Activated T-helper 1 cell treated with Interleukin-2 at 50 U/mL for 16 hours (primary cell): ENCODE results near the gene ADCY1.

Source experiments
- DNase-seq: peaks from one replicate; pipeline ENCODE4 v3.0.0-alpha.2; 2020; ENCODE audit warnings: low read depth

The ADCY1 gene

DNA sequence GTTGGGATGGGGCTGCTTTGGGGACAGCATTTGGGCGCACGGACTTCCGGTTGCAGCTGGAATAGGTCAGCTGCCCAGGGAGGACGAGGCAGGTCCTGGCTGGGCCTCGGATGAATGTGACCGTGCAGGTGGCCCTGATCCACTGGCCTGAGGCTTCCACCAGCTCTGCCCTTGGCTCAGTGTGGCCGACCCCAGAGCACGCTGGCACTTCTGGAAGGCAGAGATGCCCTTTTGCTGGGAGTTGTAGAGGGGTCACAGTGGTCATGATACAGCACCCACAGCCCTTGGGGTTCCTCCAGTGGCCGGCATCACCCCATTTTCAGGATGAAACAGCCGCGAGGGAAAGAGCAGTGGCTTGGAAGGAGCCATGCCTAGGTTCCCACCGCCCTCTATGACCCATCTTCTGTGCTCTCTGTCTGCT, 19.0 kb downstream of the ADCY1 start:
- DNase-seq = no peak

- no peak for DNase-seq
These were observed 19.7 kb downstream of the ADCY1 start for GRCh38 chr7:45593877-45594276.

- no peak for DNase-seq
These were observed 20.8 kb downstream of the ADCY1 start for GRCh38 chr7:45594745-45595535.

- DNase-seq = no peak
These were observed 21.9 kb downstream of the ADCY1 start for GRCh38 chr7:45595809-45596664.

DNA sequence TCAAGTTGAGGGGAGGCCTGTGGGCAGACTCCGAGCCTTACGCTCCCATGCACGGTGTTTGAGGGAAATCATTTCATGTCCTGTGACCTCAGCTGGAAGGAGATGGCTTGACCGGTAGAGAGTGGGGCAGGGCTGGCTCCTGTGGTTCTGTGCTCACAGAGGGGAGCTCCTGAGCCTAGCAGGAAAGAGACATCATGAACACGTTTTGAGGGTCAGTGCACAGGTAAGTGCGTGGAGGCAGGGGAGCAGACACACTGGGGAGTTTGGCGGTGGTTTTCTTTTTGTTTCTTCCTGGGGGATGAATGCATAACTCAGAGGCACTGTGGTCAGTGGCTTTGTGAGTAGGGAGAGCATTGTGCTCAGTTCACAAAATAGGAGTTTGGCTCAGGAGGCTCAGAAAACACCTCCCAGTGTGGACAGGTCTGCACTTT, 22.5 kb downstream of the ADCY1 start:
- DNase-seq = no peak

GRCh38 chr7:45597286-45597984, 23.3 kb downstream of the ADCY1 start:
- no peak for DNase-seq

GRCh38 chr7:45598886-45599520, 24.8 kb downstream of the ADCY1 start:
- no peak for DNase-seq

GRCh38 chr7:45599851-45600706, 25.9 kb downstream of the ADCY1 start:
- no peak for DNase-seq

DNA sequence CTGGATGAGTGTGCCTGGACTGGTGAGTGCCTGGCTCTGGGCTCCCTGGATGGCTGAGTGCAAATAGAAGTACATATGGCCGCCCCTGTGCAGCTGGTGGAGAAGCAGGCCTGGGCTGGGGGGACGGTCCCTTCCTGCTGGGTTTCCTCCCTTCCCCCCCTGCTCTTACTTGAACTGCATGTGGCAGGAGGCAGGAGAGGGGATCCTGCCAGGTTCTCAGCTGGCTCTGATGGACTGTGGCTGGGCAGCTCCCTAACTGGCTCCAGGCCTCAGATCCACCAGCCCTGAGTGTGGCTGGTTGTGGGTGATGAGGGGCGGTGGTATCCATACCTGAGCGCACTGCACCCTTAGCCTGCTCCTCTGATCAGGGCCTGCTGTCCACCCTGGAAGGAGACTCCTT, 26.9 kb downstream of the ADCY1 start:
- DNase-seq = no peak

DNA sequence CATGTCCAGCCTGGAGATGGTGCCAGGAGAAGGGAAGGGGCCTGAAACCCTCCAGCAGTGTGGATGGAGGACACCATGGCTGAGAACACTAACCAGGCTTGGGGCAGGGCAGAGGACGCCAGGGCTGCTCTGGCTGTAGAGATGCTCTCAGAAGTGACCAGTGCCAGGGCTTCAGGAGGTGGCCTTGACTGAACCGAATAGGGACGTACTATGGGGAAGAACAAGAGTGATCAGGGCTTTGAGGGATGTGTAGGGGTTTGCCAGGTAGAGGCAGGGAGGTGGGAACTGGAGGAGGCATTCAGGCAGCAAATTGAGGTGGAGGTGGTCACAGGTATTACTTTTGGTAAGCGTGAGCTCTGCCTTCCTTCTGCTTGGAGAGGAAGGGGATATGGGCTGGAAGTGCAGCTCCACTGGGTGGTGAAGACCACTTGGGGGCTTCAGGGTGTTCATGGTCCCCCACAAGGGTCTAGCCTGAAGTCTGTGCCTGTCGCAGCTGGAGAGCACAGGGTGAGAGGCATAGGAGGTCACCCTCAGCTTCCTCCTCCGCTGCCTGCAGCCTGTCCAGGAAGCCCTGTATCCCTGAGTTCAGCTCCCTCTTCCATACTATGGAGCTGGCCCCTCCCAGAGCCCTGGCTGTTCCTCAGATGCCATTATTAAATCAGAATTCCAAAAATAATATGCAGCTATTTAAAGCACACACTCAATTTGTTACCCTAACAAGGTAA, 27.8 kb downstream of the ADCY1 start:
- no peak for DNase-seq

DNA sequence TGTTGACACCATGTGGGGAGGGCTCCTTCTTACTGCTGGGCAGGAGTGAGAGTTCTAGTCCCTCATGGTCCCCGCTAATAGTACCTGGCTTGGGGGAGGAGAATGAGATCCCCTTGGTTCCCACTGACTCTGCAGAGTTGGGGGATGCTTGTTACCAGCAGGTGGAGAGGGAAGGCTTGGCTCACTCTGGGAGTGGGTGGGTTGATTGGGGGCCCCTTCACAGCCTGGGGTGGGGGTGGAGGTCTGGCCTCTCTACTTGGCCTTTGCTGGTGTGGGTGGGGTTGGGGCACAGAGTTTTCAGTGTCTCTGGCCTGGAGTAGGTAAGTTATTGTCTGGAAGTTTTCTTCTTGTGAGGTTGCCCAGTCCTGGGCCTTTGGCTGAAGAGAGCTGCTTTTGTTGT, 31.9 kb downstream of the ADCY1 start:
- DNase-seq = no peak

GRCh38 chr7:45606931-45607330, 32.8 kb downstream of the ADCY1 start:
- no peak for DNase-seq

GRCh38 chr7:45609180-45609579, 35.0 kb downstream of the ADCY1 start:
- DNase-seq = no peak

GRCh38 chr7:45610019-45610418, 35.9 kb downstream of the ADCY1 start:
- DNase-seq = no peak

DNA sequence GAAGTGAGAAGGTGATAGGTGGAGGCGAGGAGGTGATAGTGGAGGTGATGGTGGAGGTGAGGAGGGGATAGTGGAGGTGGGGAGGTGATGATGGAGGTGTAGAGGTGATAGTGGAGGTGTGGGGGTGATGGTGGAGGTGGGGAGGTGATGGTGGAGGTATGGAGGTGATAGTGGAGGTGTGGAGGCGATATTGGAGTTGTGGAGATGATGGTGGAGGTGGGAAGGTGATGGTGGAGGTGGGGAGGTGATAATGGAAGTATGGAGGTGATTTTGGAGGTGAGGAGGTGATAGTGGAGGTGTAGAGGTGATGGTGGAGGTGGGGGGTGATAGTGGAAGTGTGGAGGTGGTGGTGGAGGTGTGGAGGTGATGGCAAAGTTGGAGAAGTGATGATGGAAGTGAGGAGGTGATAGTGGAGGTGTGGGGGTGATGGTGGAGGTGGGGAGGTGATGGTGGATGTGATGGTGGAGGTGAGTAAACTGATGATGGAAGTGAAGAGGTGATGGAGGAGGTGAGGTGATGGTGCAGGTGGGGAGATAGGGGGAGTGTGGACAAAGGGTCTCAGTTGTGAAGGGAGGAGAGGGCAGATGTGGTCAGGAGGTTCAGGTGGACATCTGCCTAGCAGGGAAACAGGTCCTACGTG, 36.6 kb downstream of the ADCY1 start:
- DNase-seq = no peak

- DNase-seq = no peak
These were observed 43.0 kb downstream of the ADCY1 start for GRCh38 chr7:45617166-45617565.

GRCh38 chr7:45622058-45622457, 47.9 kb downstream of the ADCY1 start:
- no peak for DNase-seq

GRCh38 chr7:45623157-45623556, 49.0 kb downstream of the ADCY1 start:
- DNase-seq = no peak

DNA sequence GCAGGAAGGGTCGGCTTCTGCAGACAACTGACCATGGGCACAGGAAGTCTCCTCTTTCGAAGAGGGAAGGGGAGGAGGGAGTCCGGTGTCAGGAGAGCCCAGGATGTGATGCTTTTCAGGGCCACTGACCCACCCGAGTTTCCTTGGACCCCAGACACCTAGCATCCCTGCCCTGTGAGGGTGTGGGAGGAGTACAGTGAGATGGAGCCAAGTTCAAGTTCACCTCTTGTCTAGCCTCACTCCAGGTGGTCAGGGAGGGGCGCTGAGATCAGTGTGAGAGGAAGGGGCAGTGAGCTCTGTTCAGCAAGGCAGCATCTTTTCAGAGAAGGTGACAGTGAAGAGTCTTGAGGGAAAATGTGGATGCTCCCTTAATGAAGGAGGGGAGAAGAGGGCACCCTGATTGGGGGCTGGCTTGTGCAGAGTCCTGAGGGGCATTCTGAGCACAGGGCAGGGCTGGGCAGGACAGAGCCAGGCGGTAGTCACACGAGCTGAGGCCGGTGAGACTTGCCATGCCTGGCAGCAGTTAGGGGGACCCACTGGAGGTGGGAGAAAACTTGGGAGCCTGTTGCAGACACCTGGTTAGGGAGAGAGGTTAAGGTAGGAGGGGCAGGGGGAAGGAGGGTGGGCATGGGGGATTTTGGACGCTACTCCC, 49.7 kb downstream of the ADCY1 start:
- DNase-seq = no peak

- DNase-seq = no peak
These were observed 50.2 kb downstream of the ADCY1 start for GRCh38 chr7:45624392-45624760.
